ENCODE results near the gene NAA50.

NAA50 gene

GRCh38 chr3:113741086-113741485, 5.0 kb downstream of the NAA50 start:
- DNase-seq = no peak

GRCh38 chr3:113736548-113737089, 9.4 kb downstream of the NAA50 start:
- no peak for DNase-seq

- DNase-seq = no peak
Observed at GRCh38 chr3:113731694-113732093, 14.4 kb downstream of the NAA50 start.

- DNase-seq = no peak
Observed at GRCh38 chr3:113730550-113730949, 15.5 kb downstream of the NAA50 start.

- DNase-seq = no peak
Observed at GRCh38 chr3:113728661-113729060, 17.4 kb downstream of the NAA50 start.

- DNase-seq = no peak
Observed at GRCh38 chr3:113721636-113722035, 24.4 kb downstream of the NAA50 start.

GRCh38 chr3:113719758-113720157, 26.3 kb downstream of the NAA50 start:
- DNase-seq = no peak

- DNase-seq = no peak
Observed at GRCh38 chr3:113719294-113719693, 26.8 kb downstream of the NAA50 start.

- no peak for DNase-seq
Observed at GRCh38 chr3:113717818-113718217, 28.2 kb downstream of the NAA50 start.

- DNase-seq = no peak
Observed at GRCh38 chr3:113717308-113717707, 28.7 kb downstream of the NAA50 start.

- DNase-seq = no peak
Observed at GRCh38 chr3:113714702-113715101, 31.3 kb downstream of the NAA50 start.

- no peak for DNase-seq
Observed at GRCh38 chr3:113712129-113712528, 33.9 kb downstream of the NAA50 start.

GRCh38 chr3:113707835-113708234, 38.2 kb downstream of the NAA50 start:
- no peak for DNase-seq

- no peak for DNase-seq
Observed at GRCh38 chr3:113698956-113699355, 47.1 kb downstream of the NAA50 start.

GRCh38 chr3:113698213-113698742, 47.8 kb downstream of the NAA50 start:
- no peak for DNase-seq

GRCh38 chr3:113697500-113698090, 48.5 kb downstream of the NAA50 start:
- no peak for DNase-seq

GRCh38 chr3:113696658-113697499, 49.2 kb downstream of the NAA50 start:
- DNase-seq = peak; percentile 92

GRCh38 chr3:113695786-113696645, 50.0 kb downstream of the NAA50 start, which contains the start of gene USF3:
TSS of gene USF3 (minus strand) at chr3:113696642. CDS start at chr3:113674878, 21,764 bp downstream.
- peak; percentile 79 for DNase-seq

- no peak for DNase-seq
Observed at GRCh38 chr3:113695431-113695785, 50.6 kb downstream of the NAA50 start.

- DNase-seq = no peak
Observed at GRCh38 chr3:113690482-113690881, 55.6 kb downstream of the NAA50 start.

GRCh38 chr3:113685956-113686721, 59.9 kb downstream of the NAA50 start:
- DNase-seq = no peak

- DNase-seq = no peak
Observed at GRCh38 chr3:113685124-113685523, 60.9 kb downstream of the NAA50 start.
